Esophagus muscularis mucosa (tissue), 3 donors: ENCODE results near the gene GFI1.

Experiments used
- POLR2A ChIP-seq: fragments of 450-650 bp; IDR thresholded peaks from one replicate; pipeline ENCODE4 v1.6.1; 2017; ENCODE audit warnings: antibody characterized with exemption, moderate library complexity, mild to moderate bottlenecking, low read depth
- POLR2AphosphoS5 ChIP-seq, 2 donors: sonication (generic); formaldehyde crosslinking; IDR thresholded peaks; one replicate each; pipeline ENCODE4 v1.6.1; 2017; ENCODE audit warnings: antibody characterized with exemption in 2 of 2
- TF ChIP-seq, protein P1 (sequence below), 3 experiments: fragments of 200-600 bp in 2 of 3; fragments of 450-650 bp in 1 of 3; sonication (generic) in 2 of 3; IDR thresholded peaks; one replicate each; pipeline ENCODE4 v1.5.1; 2017 to 2019; ENCODE audit warnings: antibody characterized with exemption in 3 of 3, mild to moderate bottlenecking in 2 of 3, moderate library complexity in 1 of 3

DNA sequence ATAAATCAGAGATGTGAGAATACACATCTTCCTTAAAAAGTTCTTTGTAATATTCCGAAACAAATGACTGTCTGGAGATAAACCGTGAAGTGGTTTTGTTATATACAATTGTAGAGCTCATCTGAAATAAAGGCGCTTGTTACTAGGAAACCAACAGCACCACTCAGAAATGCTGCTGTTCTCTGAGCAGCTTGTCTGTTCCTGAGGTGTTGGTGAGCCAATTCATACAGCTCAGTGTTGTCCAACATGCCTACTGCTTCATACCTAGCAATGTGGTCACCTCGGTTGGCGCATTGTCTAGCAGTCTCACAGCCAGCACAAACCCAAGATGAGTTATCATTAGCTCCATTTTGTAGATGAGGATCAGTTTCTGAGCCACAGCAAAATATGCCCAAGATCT, 44.4 kb downstream of the GFI1 start:
- TF ChIP-seq, protein P1, sequence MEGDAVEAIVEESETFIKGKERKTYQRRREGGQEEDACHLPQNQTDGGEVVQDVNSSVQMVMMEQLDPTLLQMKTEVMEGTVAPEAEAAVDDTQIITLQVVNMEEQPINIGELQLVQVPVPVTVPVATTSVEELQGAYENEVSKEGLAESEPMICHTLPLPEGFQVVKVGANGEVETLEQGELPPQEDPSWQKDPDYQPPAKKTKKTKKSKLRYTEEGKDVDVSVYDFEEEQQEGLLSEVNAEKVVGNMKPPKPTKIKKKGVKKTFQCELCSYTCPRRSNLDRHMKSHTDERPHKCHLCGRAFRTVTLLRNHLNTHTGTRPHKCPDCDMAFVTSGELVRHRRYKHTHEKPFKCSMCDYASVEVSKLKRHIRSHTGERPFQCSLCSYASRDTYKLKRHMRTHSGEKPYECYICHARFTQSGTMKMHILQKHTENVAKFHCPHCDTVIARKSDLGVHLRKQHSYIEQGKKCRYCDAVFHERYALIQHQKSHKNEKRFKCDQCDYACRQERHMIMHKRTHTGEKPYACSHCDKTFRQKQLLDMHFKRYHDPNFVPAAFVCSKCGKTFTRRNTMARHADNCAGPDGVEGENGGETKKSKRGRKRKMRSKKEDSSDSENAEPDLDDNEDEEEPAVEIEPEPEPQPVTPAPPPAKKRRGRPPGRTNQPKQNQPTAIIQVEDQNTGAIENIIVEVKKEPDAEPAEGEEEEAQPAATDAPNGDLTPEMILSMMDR (IDR thresholded peaks at IDR 0.05): no peak
- TF ChIP-seq POLR2AphosphoS5 (IDR thresholded peaks at IDR 0.05): no peak
- no peak for TF ChIP-seq POLR2A
